ENCODE data around the gene GALNT12. TPM values are rescaled to one million over a fixed set of nuclear protein-coding genes. Genes with fewer than 3 reads are reported as not detected.

Gene GALNT12
- total RNA-seq, 4 donors from 2014 or later: 18.9 to 58.6 (median 36.5) TPM

DNA sequence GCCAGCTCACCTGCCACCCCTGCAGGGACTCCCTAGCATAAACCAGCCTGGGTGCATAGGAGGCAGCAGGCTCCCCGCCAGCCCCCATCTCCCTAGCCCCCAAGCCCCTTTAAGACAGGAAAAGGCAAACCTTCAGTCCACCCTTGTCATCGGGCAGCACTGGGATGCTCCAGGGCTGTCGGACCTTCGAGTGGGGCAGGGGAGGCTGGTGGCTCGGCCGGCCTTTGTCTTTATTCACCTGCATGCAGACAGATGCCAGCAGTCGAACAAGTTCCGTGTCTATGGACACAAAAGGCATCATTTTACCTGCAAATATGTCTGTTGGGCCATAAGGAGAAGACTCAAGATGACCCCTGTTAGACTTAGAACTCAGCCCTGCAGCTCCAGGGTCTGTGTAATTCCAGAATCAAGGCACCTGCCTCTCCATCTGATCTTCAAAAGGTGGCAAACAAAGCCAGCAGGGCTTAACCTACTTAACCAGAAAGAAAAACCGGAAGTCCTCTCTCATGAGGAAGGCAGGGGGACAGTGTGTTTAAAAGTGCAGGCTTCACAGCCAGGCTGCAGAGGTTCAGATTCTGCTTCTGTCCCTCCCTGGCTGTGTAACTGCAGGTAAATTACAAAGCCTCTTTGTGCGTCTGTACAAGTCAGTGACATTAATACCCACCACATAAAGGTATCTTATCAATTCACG, 27.3 kb upstream of the GALNT12 start:
- intact Hi-C loops (cut with DNase I): loop anchor here (10.0 kb wide), 1 partner anchor 465 kb away; no protein-coding TSS in a partner anchor
- Histone ChIP-seq H3K4me3 (replicated peaks in 1 of 3) (no peak overlapping the region), H3K27ac (no peak overlapping the region), H3K9me3 (no peaks in the 10 kb centered on the region), H3K4me1 (peaks cover 3 to 19% of the 10 kb centered on the region in 2 donors), H3K36me3 (peaks cover 2 to 11% of the 10 kb centered on the region in 2 donors), H3K27me3 (no peaks in the 10 kb centered on the region)
- 93 to 95% methylated on average over 10 to 11 of the region's 11 CpGs for WGBS, 2 donors
- DNase-seq: no peak
- TF ChIP-seq POLR2A (IDR thresholded peaks at IDR 0.05): no peak
- TF ChIP-seq, protein P1, sequence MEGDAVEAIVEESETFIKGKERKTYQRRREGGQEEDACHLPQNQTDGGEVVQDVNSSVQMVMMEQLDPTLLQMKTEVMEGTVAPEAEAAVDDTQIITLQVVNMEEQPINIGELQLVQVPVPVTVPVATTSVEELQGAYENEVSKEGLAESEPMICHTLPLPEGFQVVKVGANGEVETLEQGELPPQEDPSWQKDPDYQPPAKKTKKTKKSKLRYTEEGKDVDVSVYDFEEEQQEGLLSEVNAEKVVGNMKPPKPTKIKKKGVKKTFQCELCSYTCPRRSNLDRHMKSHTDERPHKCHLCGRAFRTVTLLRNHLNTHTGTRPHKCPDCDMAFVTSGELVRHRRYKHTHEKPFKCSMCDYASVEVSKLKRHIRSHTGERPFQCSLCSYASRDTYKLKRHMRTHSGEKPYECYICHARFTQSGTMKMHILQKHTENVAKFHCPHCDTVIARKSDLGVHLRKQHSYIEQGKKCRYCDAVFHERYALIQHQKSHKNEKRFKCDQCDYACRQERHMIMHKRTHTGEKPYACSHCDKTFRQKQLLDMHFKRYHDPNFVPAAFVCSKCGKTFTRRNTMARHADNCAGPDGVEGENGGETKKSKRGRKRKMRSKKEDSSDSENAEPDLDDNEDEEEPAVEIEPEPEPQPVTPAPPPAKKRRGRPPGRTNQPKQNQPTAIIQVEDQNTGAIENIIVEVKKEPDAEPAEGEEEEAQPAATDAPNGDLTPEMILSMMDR (IDR thresholded peaks at IDR 0.05): no peak

DNA sequence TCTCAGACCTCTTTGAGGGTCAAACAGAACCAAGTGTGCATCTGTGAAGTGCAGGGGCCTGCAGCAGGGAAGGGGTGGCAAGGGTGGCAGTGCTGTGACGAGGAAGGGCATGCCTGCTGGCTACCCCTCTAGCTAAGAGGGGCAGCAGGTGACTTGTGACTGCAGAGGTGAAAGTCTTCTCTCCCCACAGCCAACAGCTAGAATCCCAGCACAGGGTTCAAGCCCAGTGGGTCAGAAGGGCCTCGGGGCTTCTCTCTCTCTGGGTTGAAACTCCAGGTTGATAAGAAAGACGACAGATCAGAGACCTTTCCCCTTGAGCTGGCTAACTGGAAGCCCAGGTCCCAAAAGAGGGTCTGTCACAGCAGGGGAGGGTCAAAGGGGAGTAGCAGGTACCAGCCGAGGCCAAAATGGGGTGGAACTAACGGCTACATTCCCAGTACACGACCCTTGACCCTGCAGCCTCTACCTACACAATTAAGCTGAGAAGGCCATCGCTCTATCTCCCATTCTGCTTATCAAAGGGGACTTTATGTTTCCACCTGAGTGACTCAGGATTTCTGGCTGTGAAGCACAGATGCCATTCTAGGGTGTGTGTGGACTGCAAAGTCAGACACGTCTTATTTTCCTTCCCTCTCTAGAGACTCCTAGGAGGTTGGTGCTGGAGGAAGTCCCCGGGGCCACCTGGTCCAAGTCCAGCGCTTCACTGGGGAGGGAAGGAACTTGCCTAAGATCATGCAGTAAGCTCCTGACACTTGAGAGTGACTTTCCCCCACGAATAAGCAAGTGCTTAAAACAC, 25.7 kb upstream of the GALNT12 start:
- intact Hi-C loops (cut with DNase I): loop anchor here (10.0 kb wide), 1 partner anchor 467 kb away; no protein-coding TSS in a partner anchor
- H3K4me3 ChIP-seq (replicated peaks in 1 of 3): no peak overlapping the region
- H3K4me1 ChIP-seq: peaks cover 3 to 19% of the 10 kb centered on the region in 2 donors
- no peak overlapping the region for H3K27ac ChIP-seq
- no peak for TF ChIP-seq POLR2A (IDR thresholded peaks at IDR 0.05)
- TF ChIP-seq, protein P1 (IDR thresholded peaks at IDR 0.05): no peak
- H3K36me3 ChIP-seq: peaks cover 2 to 11% of the 10 kb centered on the region in 2 donors
- DNase-seq: peak in 1 of 2 donors; percentile 30
- no peaks in the 10 kb centered on the region for H3K9me3 ChIP-seq
- no peaks in the 10 kb centered on the region for H3K27me3 ChIP-seq
- 71 to 79% methylated on average over 11 of the region's 11 CpGs for WGBS, 2 donors

DNA sequence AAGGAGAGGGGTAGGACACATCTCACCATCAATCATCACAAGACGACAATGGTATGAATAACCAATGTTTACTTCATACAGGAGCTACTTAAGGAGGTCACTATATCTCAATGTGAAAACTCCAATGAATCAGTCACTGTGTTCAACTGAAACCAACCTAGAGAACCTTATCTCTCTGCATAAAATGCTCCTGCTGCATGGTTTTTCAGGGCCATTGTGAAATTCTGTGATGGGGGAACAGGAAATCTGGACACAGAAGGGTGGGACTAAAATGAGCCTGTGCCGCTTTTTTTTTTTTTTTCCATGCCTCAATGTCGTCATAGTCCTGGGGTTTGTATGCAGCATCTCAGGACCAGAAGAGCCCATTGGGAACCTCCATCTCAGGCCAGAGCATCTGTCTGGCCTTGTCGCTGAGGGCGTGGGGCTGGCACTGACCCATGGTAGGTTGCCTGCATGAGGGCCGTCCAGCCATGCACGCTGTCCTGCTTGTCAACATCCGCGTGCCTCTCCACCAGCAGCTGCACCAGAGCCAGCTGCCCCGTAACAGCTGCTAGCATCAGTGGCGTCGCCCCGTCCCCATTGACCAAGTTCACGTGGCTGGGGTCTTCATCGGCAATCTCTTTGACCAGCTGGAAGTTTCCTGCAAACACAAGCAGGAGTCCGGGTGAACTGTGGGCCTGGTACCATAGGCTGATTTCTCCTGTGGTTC, 23.8 kb upstream of the GALNT12 start:
- intact Hi-C loops (cut with DNase I): loop anchor here (10.0 kb wide), 1 partner anchor 469 kb away; no protein-coding TSS in a partner anchor
- peaks cover 3 to 18% of the 10 kb centered on the region in 2 donors for H3K4me1 ChIP-seq
- TF ChIP-seq, protein P1 (IDR thresholded peaks at IDR 0.05): no peak
- no peak for TF ChIP-seq POLR2A (IDR thresholded peaks at IDR 0.05)
- no peak overlapping the region for H3K4me3 ChIP-seq (replicated peaks in 1 of 3)
- WGBS, 2 donors: 93% methylated on average over 16 of the region's 16 CpGs
- no peak for DNase-seq
- no peak overlapping the region for H3K27ac ChIP-seq
- H3K9me3 ChIP-seq: no peaks in the 10 kb centered on the region
- peaks cover 2 to 6% of the 10 kb centered on the region in 2 donors for H3K36me3 ChIP-seq
- H3K27me3 ChIP-seq: no peaks in the 10 kb centered on the region

DNA sequence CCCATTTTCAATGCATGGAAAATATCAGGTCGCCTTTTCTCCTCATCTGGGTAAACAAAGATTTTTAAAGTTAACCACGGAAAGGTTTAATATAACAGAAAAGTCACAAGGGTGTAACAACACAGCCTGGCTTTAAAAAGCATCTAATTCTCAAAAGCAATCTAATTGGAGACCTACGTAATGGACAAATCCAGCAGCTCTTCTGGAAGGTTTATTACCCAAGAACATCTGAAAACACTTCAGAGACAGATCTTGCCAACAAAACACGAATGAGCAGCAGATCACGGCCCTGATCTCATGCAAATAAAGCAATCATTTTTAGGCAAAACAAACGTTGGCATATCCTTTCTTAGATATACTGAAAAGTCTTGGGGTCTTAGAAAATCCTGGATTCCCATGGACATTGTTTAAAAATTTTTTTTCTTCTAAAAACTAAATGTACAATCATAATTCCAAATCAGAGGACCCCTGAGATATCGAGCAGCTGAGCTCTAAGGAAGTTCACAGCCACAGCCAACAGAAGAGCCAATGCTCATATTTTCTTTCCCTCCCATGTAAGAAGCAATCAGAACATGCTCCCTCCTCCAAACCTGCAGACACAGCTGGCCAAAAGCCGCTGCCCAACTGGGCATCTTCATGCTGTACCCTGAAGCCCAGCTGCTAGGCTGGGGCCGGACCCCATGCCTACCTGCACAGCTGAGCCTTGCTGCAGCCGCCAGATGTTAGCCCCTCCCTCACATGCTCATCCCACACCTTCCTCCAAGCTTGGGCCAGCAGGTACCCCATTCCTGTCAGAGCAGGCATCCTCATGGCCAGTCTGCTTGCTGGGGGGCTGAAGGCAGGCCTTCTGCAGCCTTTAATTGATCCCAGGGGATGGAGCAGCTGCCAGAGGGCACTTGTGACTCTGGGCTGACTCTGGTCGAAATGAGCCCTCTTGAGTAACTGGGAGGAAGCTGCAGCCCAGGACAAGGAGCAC, 22.4 kb upstream of the GALNT12 start:
- no peaks in the 10 kb centered on the region for H3K9me3 ChIP-seq
- no peak for TF ChIP-seq POLR2A (IDR thresholded peaks at IDR 0.05)
- TF ChIP-seq, protein P1 (IDR thresholded peaks at IDR 0.05): no peak
- no peak for DNase-seq
- H3K27me3 ChIP-seq: no peaks in the 10 kb centered on the region
- no peak overlapping the region for H3K27ac ChIP-seq
- peaks cover 3 to 12% of the 10 kb centered on the region in 2 donors for H3K4me1 ChIP-seq
- intact Hi-C loops (cut with DNase I): loop anchor here (10.0 kb wide), 1 partner anchor 470 kb away; no protein-coding TSS in a partner anchor
- WGBS, 2 donors: 74 to 84% methylated on average over 10 to 11 of the region's 11 CpGs
- peaks cover 2 to 11% of the 10 kb centered on the region in 2 donors for H3K36me3 ChIP-seq
- no peak overlapping the region for H3K4me3 ChIP-seq (replicated peaks in 1 of 3)

Data from thyroid gland (tissue), 4 donors.